GM21381 (cell line): Measurements from ENCODE around the gene RPL15.
"Not testable (repeated sequence)": the region's sequence is repeated elsewhere in the genome, so short reads cannot be mapped to it uniquely, and the experiment has no call there.

Experiments
- ATAC-seq: cut with Tn5 transposase; IDR thresholded peaks from one replicate; pipeline ENCODE4 v1.9.1; 2021; ENCODE audit warnings: mild to moderate bottlenecking, moderate library complexity; ENCODE audit not compliant: unreplicated experiment

Gene RPL15

GRCh38 chr3:23916886-23917678 lies at the start of gene RPL15, which contains the start of gene NKIRAS1:
Gene RPL15, plus strand, starts transcription at chr3:23917132. Its CDS starts 728 bp downstream, at chr3:23917860.
Gene NKIRAS1, minus strand, starts transcription at chr3:23916990. Its CDS starts 6,086 bp downstream, at chr3:23910904.
- peak; percentile 92 for ATAC-seq

GRCh38 chr3:23867400-23867799 lies 49.5 kb upstream of the RPL15 start:
- ATAC-seq: no peak

- no peak for ATAC-seq
Measured at GRCh38 chr3:23867838-23868237, 49.1 kb upstream of the RPL15 start.

- no peak for ATAC-seq
Measured at GRCh38 chr3:23869977-23870662, 46.8 kb upstream of the RPL15 start.

GRCh38 chr3:23870663-23871043 lies 46.3 kb upstream of the RPL15 start:
- ATAC-seq: not testable (repeated sequence)

GRCh38 chr3:23871361-23871760 lies 45.6 kb upstream of the RPL15 start:
- ATAC-seq: not testable (repeated sequence)

- no peak for ATAC-seq
Measured at GRCh38 chr3:23872330-23872729, 44.6 kb upstream of the RPL15 start.

GRCh38 chr3:23873941-23874340 lies 43.0 kb upstream of the RPL15 start:
- no peak for ATAC-seq

- no peak for ATAC-seq
Measured at GRCh38 chr3:23874359-23875112, 42.4 kb upstream of the RPL15 start.

GRCh38 chr3:23875113-23875725 lies 41.7 kb upstream of the RPL15 start:
- ATAC-seq: no peak

GRCh38 chr3:23876923-23877322 lies 40.0 kb upstream of the RPL15 start:
- ATAC-seq: no peak

- no peak for ATAC-seq
Measured at GRCh38 chr3:23877329-23877980, 39.5 kb upstream of the RPL15 start.

GRCh38 chr3:23879485-23879884 lies 37.4 kb upstream of the RPL15 start:
- ATAC-seq: no peak

- ATAC-seq: no peak
Measured at GRCh38 chr3:23880703-23881339, 36.1 kb upstream of the RPL15 start.

GRCh38 chr3:23881993-23882392 lies 34.9 kb upstream of the RPL15 start:
- not testable (repeated sequence) for ATAC-seq

GRCh38 chr3:23882487-23882918 lies 34.4 kb upstream of the RPL15 start:
- no peak for ATAC-seq

GRCh38 chr3:23884481-23884880 lies 32.5 kb upstream of the RPL15 start:
- no peak for ATAC-seq

- no peak for ATAC-seq
Measured at GRCh38 chr3:23885210-23885609, 31.7 kb upstream of the RPL15 start.

GRCh38 chr3:23886311-23886710 lies 30.6 kb upstream of the RPL15 start:
- no peak for ATAC-seq

- ATAC-seq: no peak
Measured at GRCh38 chr3:23888617-23889228, 28.2 kb upstream of the RPL15 start.
